IMR-90 (cell line): Measurements from ENCODE around the gene HDHD3. TPM values are rescaled to one million over a fixed set of nuclear protein-coding genes. Genes with fewer than 3 reads are reported as not detected.

ENCODE experiments used
- ATAC-seq: fragments of 200-7000 bp; cut with Tn5 transposase; 2 replicates; pipeline ENCODE4 v1.9.1; 2020; ENCODE audit warnings: low read depth, mild to moderate bottlenecking, moderate library complexity
- BruUV-seq: library from RNA; stranded (reverse); fragments of 400-500 nt; replicated peaks from 2 replicates; lab custom pipeline; 2021; lab: Mats Ljungman, UMichigan
- CTCF ChIA-PET: fragments of 300-600 bp; formaldehyde crosslinking; extraction: SDS; loops from one replicate; lab custom pipeline; 2021; ENCODE audit warnings: antibody characterized with exemption; lab: Yijun Ruan, JAX
- POLR2A ChIA-PET: fragments of 300-600 bp; sonication (Branson Sonifier 250); formaldehyde crosslinking; loops from one replicate; lab custom pipeline; 2022; ENCODE audit warnings: antibody characterized with exemption; ENCODE audit not compliant: unreplicated experiment; lab: Charles Lee
- DNase-seq: peaks from one replicate; pipeline ENCODE4 v3.0.0; 2013
- H2AFZ ChIP-seq: replicated peaks from 2 replicates; pipeline ENCODE3; 2013; ENCODE audit warnings: low read length, mild to moderate bottlenecking; ENCODE audit not compliant: poor library complexity
- H2AK5ac ChIP-seq: 2 replicates; pipeline ENCODE4 v1.6.1; 2013; ENCODE audit warnings: low read depth, low read length, inconsistent platforms
- H2AK9ac ChIP-seq: replicated peaks from 2 replicates; pipeline ENCODE3; 2013; ENCODE audit warnings: mild to moderate bottlenecking, low read depth, low read length, moderate library complexity; ENCODE audit not compliant: poor library complexity
- H2BK120ac ChIP-seq: 2 replicates; pipeline ENCODE4 v1.6.1; 2013; ENCODE audit warnings: low read depth, low read length, inconsistent platforms
- H2BK15ac ChIP-seq: 3 replicates; pipeline ENCODE4 v1.6.1; 2013; ENCODE audit warnings: low read depth, low read length, inconsistent platforms
- H2BK20ac ChIP-seq: 2 replicates; pipeline ENCODE4 v1.6.1; 2013; ENCODE audit warnings: low read depth, mild to moderate bottlenecking, inconsistent platforms, low read length, moderate library complexity
- H2BK5ac ChIP-seq: 2 replicates; pipeline ENCODE4 v1.6.1; 2013; ENCODE audit warnings: mild to moderate bottlenecking, low read depth, low read length, inconsistent platforms; ENCODE audit not compliant: poor library complexity, severe bottlenecking
- H3K14ac ChIP-seq: replicated peaks from 2 replicates; pipeline ENCODE4 v1.6.1; 2013; ENCODE audit warnings: low read depth, low read length, inconsistent platforms
- H3K18ac ChIP-seq: 2 replicates; pipeline ENCODE4 v1.6.1; 2013; ENCODE audit warnings: low read depth, low read length, control low read depth
- H3K23ac ChIP-seq: 2 replicates; pipeline ENCODE4 v1.6.1; 2013; ENCODE audit warnings: low read depth, low read length, inconsistent platforms
- H3K27ac ChIP-seq: 2 replicates; pipeline ENCODE4 v1.5.1; 2013; ENCODE audit warnings: mild to moderate bottlenecking, control low read depth, low read length; ENCODE audit not compliant: insufficient read depth
- H3K27me3 ChIP-seq: 2 replicates; pipeline ENCODE4 v1.6.1; 2013; ENCODE audit warnings: low read length; ENCODE audit not compliant: control insufficient read depth, insufficient read depth
- H3K36me3 ChIP-seq: 2 replicates; pipeline ENCODE4 v1.6.1; 2013; ENCODE audit warnings: low read length, mixed read lengths; ENCODE audit not compliant: control insufficient read depth, insufficient read depth
- H3K4ac ChIP-seq: 2 replicates; pipeline ENCODE4 v1.6.1; 2013; ENCODE audit warnings: low read depth, low read length, inconsistent platforms
- H3K4me1 ChIP-seq: 2 replicates; pipeline ENCODE4 v1.6.1; 2013; ENCODE audit warnings: low read length, mixed read lengths; ENCODE audit not compliant: control insufficient read depth, insufficient read depth
- H3K4me2 ChIP-seq: 2 replicates; pipeline ENCODE4 v1.6.1; 2013; ENCODE audit warnings: low read depth, mild to moderate bottlenecking, control low read depth, low read length, moderate library complexity
- H3K4me3 ChIP-seq: 2 replicates; pipeline ENCODE4 v1.5.1; 2013; ENCODE audit warnings: low read depth, mild to moderate bottlenecking, control low read depth, low read length, moderate library complexity; ENCODE audit not compliant: insufficient read depth
- H3K56ac ChIP-seq: 2 replicates; pipeline ENCODE4 v1.6.1; 2013; ENCODE audit warnings: low read length, inconsistent platforms; ENCODE audit not compliant: insufficient read depth; ENCODE audit errors: extremely low read depth
- H3K79me1 ChIP-seq, 2 experiments: 2 replicates each; pipeline ENCODE4 v1.6.1; 2013; ENCODE audit warnings: low read length in 2 of 2, inconsistent platforms in 1 of 2, low read depth in 1 of 2
- H3K9ac ChIP-seq: 2 replicates; pipeline ENCODE4 v1.6.1; 2013; ENCODE audit warnings: low read depth, low read length, control low read depth
- H3K9me1 ChIP-seq: 2 replicates; pipeline ENCODE4 v1.6.1; 2013; ENCODE audit warnings: low read length, inconsistent platforms; ENCODE audit not compliant: insufficient read depth
- H3K9me3 ChIP-seq: 2 replicates; pipeline ENCODE4 v1.6.1; 2013; ENCODE audit warnings: low read length; ENCODE audit not compliant: control insufficient read depth, insufficient read depth
- H4K20me1 ChIP-seq: 2 replicates; pipeline ENCODE4 v1.6.1; 2013; ENCODE audit warnings: low read length, inconsistent platforms; ENCODE audit not compliant: insufficient read depth
- H4K5ac ChIP-seq: 2 replicates; pipeline ENCODE4 v1.6.1; 2013; ENCODE audit warnings: mild to moderate bottlenecking, low read depth, low read length, control low read depth
- H4K8ac ChIP-seq, 2 experiments: 2 replicates each; pipeline ENCODE4 v1.6.1; 2013; ENCODE audit warnings: low read depth in 2 of 2, low read length in 2 of 2, control low read depth in 1 of 2, inconsistent platforms in 1 of 2
- H4K91ac ChIP-seq: 2 replicates; pipeline ENCODE4 v1.6.1; 2013; ENCODE audit warnings: low read depth, low read length, inconsistent platforms; ENCODE audit not compliant: insufficient read depth
- BHLHE40 ChIP-seq: fragments of 150-350 bp; IDR thresholded peaks from 2 replicates; pipeline ENCODE4 v1.6.1; 2016; ENCODE audit warnings: mild to moderate bottlenecking, low read depth, low read length
- CEBPB ChIP-seq: IDR thresholded peaks from 2 replicates; pipeline ENCODE4 v1.6.1; 2012; ENCODE audit warnings: low read depth, low read length, improper control_type of control experiment
- CHD1 ChIP-seq: IDR thresholded peaks from 2 replicates; pipeline ENCODE4 v1.6.1; 2012; ENCODE audit warnings: low read depth, low read length, improper control_type of control experiment
- ELK1 ChIP-seq: fragments of 150-350 bp; IDR thresholded peaks from 2 replicates; pipeline ENCODE4 v1.6.1; 2016; ENCODE audit warnings: low read depth, mild to moderate bottlenecking, low read length, moderate library complexity, borderline replicate concordance
- FOS ChIP-seq: fragments of 150-350 bp; IDR thresholded peaks from 2 replicates; pipeline ENCODE4 v1.6.1; 2016; ENCODE audit warnings: low read depth, low read length
- MAFK ChIP-seq: IDR thresholded peaks from 2 replicates; pipeline ENCODE4 v1.6.1; 2012; ENCODE audit warnings: low read depth, low read length, improper control_type of control experiment
- MAZ ChIP-seq: IDR thresholded peaks from 2 replicates; pipeline ENCODE4 v1.6.1; 2012; ENCODE audit warnings: low read depth, mild to moderate bottlenecking, low read length, improper control_type of control experiment, moderate library complexity, borderline replicate concordance
- MXI1 ChIP-seq: IDR thresholded peaks from 2 replicates; pipeline ENCODE4 v1.6.1; 2012; ENCODE audit warnings: low read depth, mild to moderate bottlenecking, low read length, moderate library complexity, borderline replicate concordance
- NFE2L2 ChIP-seq: fragments of 150-350 bp; IDR thresholded peaks from 2 replicates; pipeline ENCODE4 v1.6.1; 2016; ENCODE audit warnings: low read depth, mild to moderate bottlenecking, low read length
- POLR2A ChIP-seq: IDR thresholded peaks from 2 replicates; pipeline ENCODE4 v1.6.1; 2012; ENCODE audit warnings: mild to moderate bottlenecking, low read depth, low read length
- RAD21 ChIP-seq: IDR thresholded peaks from 2 replicates; pipeline ENCODE4 v1.6.1; 2012; ENCODE audit warnings: low read length, improper control_type of control experiment
- RCOR1 ChIP-seq: IDR thresholded peaks from 2 replicates; pipeline ENCODE4 v1.6.1; 2012; ENCODE audit warnings: mild to moderate bottlenecking, low read length, improper control_type of control experiment; ENCODE audit not compliant: insufficient replicate concordance
- RFX5 ChIP-seq: IDR thresholded peaks from 2 replicates; pipeline ENCODE4 v1.8.0; 2012; ENCODE audit warnings: low read depth, mild to moderate bottlenecking, low read length, moderate library complexity
- SMC3 ChIP-seq: fragments of 150-350 bp; IDR thresholded peaks from 2 replicates; pipeline ENCODE4 v1.6.1; 2016; ENCODE audit warnings: low read depth, mild to moderate bottlenecking, antibody characterized with exemption, low read length, moderate library complexity
- USF2 ChIP-seq: fragments of 150-350 bp; IDR thresholded peaks from 2 replicates; pipeline ENCODE4 v1.6.1; 2017; ENCODE audit warnings: mild to moderate bottlenecking, antibody characterized with exemption, low read length, low read depth
- WGBS, 2 experiments: methylation state at CpG; one replicate each; pipeline versions ENCODE4 v1.1.5 to v1.1.7; 2013; ENCODE audit warnings: missing lambda C conversion rate in 2 of 2; ENCODE audit not compliant: insufficient read length in 1 of 2; ENCODE audit errors: extremely low coverage in 2 of 2; 5-methylcytosine and 5-hydroxymethylcytosine counted together
- dilution Hi-C: fragments of 300-500 bp; cut with HindIII; formaldehyde crosslinking; loops from one replicate; pipeline ENCODE4 v1.14.3; 2018; ENCODE audit warnings: low sequenced_read_pairs; ENCODE audit not compliant: unreplicated experiment
- in situ Hi-C: fragments of 300-500 bp; cut with MboI; formaldehyde crosslinking; loops from 3 replicates; pipeline ENCODE4 v1.14.3; 2019; ENCODE audit warnings: low sequenced_read_pairs, inconsistent platforms, mixed read lengths
- intact Hi-C: fragments of 100-400 bp; cut with micrococcal nuclease; formaldehyde crosslinking; loops from 2 replicates; pipeline ENCODE4 v1.10.0; 2022
- polyA plus RNA-seq, 3 experiments: library from polyadenylated mRNA; depleted of rRNA; stranded (reverse); fragments of >200 nt; gene quantifications; 2 replicates each; pipeline ENCODE4 v1.2.3, GENCODE V29; 2012; ENCODE audit warnings: low replicate concordance in 1 of 3
- total RNA-seq: library from RNA; depleted of rRNA; stranded (reverse); fragments of >200 nt; gene quantifications from 2 replicates; pipeline ENCODE4 v1.2.3, GENCODE V29; 2012
- TF ChIP-seq, protein P1 (sequence below): conservative IDR thresholded peaks from 2 replicates; pipeline ENCODE4 v1.5.1; 2012; ENCODE audit warnings: mild to moderate bottlenecking, low read depth, low read length, improper control_type of control experiment

HDHD3 gene
- total and polyA plus RNA-seq, 2 of the 4 experiments (the other 2 are of a cell fraction): 7.0 to 8.6 TPM

- no peaks in the 10 kb centered on the region for H3K4me1 ChIP-seq
- TF ChIP-seq BHLHE40 (no peak), POLR2A (no peak), MXI1 (no peak), CEBPB (no peak), RFX5 (no peak), NFE2L2 (no peak), MAFK (no peak), SMC3 (no peak), RAD21 (no peak), RCOR1 (no peak), ELK1 (no peak), MAZ (no peak), USF2 (no peak), CHD1 (no peak), FOS (no peak)
- TF ChIP-seq, protein P1, sequence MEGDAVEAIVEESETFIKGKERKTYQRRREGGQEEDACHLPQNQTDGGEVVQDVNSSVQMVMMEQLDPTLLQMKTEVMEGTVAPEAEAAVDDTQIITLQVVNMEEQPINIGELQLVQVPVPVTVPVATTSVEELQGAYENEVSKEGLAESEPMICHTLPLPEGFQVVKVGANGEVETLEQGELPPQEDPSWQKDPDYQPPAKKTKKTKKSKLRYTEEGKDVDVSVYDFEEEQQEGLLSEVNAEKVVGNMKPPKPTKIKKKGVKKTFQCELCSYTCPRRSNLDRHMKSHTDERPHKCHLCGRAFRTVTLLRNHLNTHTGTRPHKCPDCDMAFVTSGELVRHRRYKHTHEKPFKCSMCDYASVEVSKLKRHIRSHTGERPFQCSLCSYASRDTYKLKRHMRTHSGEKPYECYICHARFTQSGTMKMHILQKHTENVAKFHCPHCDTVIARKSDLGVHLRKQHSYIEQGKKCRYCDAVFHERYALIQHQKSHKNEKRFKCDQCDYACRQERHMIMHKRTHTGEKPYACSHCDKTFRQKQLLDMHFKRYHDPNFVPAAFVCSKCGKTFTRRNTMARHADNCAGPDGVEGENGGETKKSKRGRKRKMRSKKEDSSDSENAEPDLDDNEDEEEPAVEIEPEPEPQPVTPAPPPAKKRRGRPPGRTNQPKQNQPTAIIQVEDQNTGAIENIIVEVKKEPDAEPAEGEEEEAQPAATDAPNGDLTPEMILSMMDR: no peak
- H4K91ac ChIP-seq: no peak overlapping the region
- ATAC-seq: no peak
- no peak overlapping the region for H2BK5ac ChIP-seq
- H2BK120ac ChIP-seq: no peak overlapping the region
- H2AK9ac ChIP-seq: no peak overlapping the region
- H3K23ac ChIP-seq: no peak overlapping the region
- intact Hi-C loops (no loop called here), dilution Hi-C loops (no loop called here), in situ Hi-C loops (no loop called here)
- no peak overlapping the region for H3K9ac ChIP-seq
- H3K9me3 ChIP-seq: no peaks in the 10 kb centered on the region
- no peak overlapping the region for H3K14ac ChIP-seq
- H3K36me3 ChIP-seq: no peaks in the 10 kb centered on the region
- POLR2A ChIA-PET: no interaction called here
- no peak for DNase-seq
- peaks cover 0 to 4% of the 10 kb centered on the region in 2 experiments; a peak in 1 of 4 replicates for H3K79me1 ChIP-seq
- no peak overlapping the region for H3K4me3 ChIP-seq
- no peak overlapping the region for H4K8ac ChIP-seq
- no TSS peak for BruUV-seq
- no peak overlapping the region for H4K5ac ChIP-seq
- H2BK20ac ChIP-seq: no peak overlapping the region
- H2AK5ac ChIP-seq: no peak overlapping the region
- H2AFZ ChIP-seq: peak overlapping the region; percentile 49
- no peak overlapping the region for H3K56ac ChIP-seq
- H2BK15ac ChIP-seq: no peak overlapping the region
- whole genome bisulfite sequencing, 2 experiments: 87 to 100% methylated on average over 2 of the region's 9 CpGs
- H3K18ac ChIP-seq: no peak overlapping the region
- CTCF ChIA-PET: no interaction called here
- H3K4ac ChIP-seq: no peak overlapping the region
- no peaks in the 10 kb centered on the region for H4K20me1 ChIP-seq
- H3K27me3 ChIP-seq: 0 out of 2 replicates have a peak, but pooled peaks cover 3% of the 10 kb centered on the region
- H3K9me1 ChIP-seq: peaks cover 10% of the 10 kb centered on the region
- H3K4me2 ChIP-seq: no peak overlapping the region
- H3K27ac ChIP-seq: no peak overlapping the region
Observed at GRCh38 chr9:113341712-113342410, 34.9 kb downstream of the HDHD3 start.
